OCI-LY1 (cell line): ENCODE measurements around the gene FEZ2.

Experiments
- H2AFZ ChIP-seq: fragments of 200-600 bp; sonication (generic), shearing (Covaris generic); 2 replicates; pipeline ENCODE4 v1.6.0; 2014; ENCODE audit warnings: antibody characterized with exemption, mild to moderate bottlenecking, low read length
- H3F3A ChIP-seq: fragments of 200-600 bp; sonication (generic), shearing (Covaris generic); 2 replicates; pipeline ENCODE4 v1.6.0; 2014; ENCODE audit warnings: mild to moderate bottlenecking, antibody characterized with exemption, low read length, moderate library complexity; ENCODE audit not compliant: insufficient read depth
- H3K27ac ChIP-seq: fragments of 200-600 bp; sonication (generic); 2 replicates; pipeline ENCODE4 v1.5.1; 2014; ENCODE audit warnings: low read length, mixed run types, mild to moderate bottlenecking, low read depth; ENCODE audit not compliant: poor library complexity, severe bottlenecking
- H3K27me3 ChIP-seq: fragments of 200-600 bp; sonication (generic); 2 replicates; pipeline ENCODE4 v1.6.0; 2014; ENCODE audit warnings: antibody characterized with exemption, mild to moderate bottlenecking, low read length, moderate library complexity; ENCODE audit not compliant: insufficient read depth
- H3K36me3 ChIP-seq: fragments of 200-600 bp; sonication (generic); 2 replicates; pipeline ENCODE4 v1.6.1; 2014; ENCODE audit warnings: mild to moderate bottlenecking, antibody characterized with exemption, low read length, moderate library complexity, mixed read lengths; ENCODE audit not compliant: insufficient read depth
- H3K4me1 ChIP-seq: fragments of 200-600 bp; sonication (generic); 2 replicates; pipeline ENCODE4 v1.5.1; 2014; ENCODE audit warnings: mild to moderate bottlenecking, low read length, moderate library complexity; ENCODE audit not compliant: insufficient read depth, severe bottlenecking
- H3K4me2 ChIP-seq: fragments of 200-600 bp; sonication (generic), shearing (Covaris generic); 2 replicates; pipeline ENCODE4 v1.6.1; 2014; ENCODE audit warnings: low read length
- H3K4me3 ChIP-seq: fragments of 200-600 bp; sonication (generic); 2 replicates; pipeline ENCODE4 v1.5.1; 2014; ENCODE audit warnings: low read length, low read depth, mild to moderate bottlenecking, mixed read lengths; ENCODE audit not compliant: poor library complexity, severe bottlenecking
- H3K79me2 ChIP-seq: fragments of 200-600 bp; shearing (Covaris generic); 2 replicates; pipeline ENCODE4 v1.6.1; 2016; ENCODE audit warnings: mixed run types, low read length, mixed read lengths; ENCODE audit not compliant: insufficient read depth
- H3K9ac ChIP-seq: fragments of 200-600 bp; sonication (generic), shearing (Covaris generic); 2 replicates; pipeline ENCODE4 v1.6.1; 2014; ENCODE audit warnings: mild to moderate bottlenecking, low read length, mixed read lengths
- H3K9me2 ChIP-seq: fragments of 200-600 bp; sonication (generic), shearing (Covaris generic); 2 replicates; pipeline ENCODE4 v1.6.1; 2014; ENCODE audit warnings: low read depth, mild to moderate bottlenecking, low read length, mixed read lengths
- H3K9me3 ChIP-seq: fragments of 200-600 bp; shearing (Covaris generic); 2 replicates; pipeline ENCODE4 v1.6.1; 2014; ENCODE audit warnings: low read length, mixed read lengths
- H4K20me1 ChIP-seq: fragments of 200-600 bp; sonication (generic), shearing (Covaris generic); 2 replicates; pipeline ENCODE4 v1.6.0; 2016; ENCODE audit warnings: mild to moderate bottlenecking, low read length; ENCODE audit not compliant: insufficient read depth
- CTCF ChIP-seq: fragments of 200-600 bp; sonication (generic), shearing (Covaris generic); IDR thresholded peaks from 2 replicates; pipeline ENCODE4 v1.5.1; 2017; ENCODE audit warnings: mild to moderate bottlenecking, antibody characterized with exemption, low read length, moderate library complexity, mixed read lengths
- EZH2 ChIP-seq: fragments of 200-600 bp; sonication (generic), shearing (Covaris generic); IDR thresholded peaks from 2 replicates; pipeline ENCODE4 v1.8.0; 2017; ENCODE audit warnings: borderline replicate concordance, mixed run types, mild to moderate bottlenecking, antibody characterized with exemption, low read length, moderate library complexity, mixed read lengths

FEZ2 gene

GRCh38 chr2:36511858-36512603 is 85.9 kb downstream of the FEZ2 start:
- no peaks in the 10 kb centered on the region for H3K79me2 ChIP-seq
- H3K36me3 ChIP-seq, result no peaks in the 10 kb centered on the region

GRCh38 chr2:36509075-36509474 is 88.9 kb downstream of the FEZ2 start:
- no peaks in the 10 kb centered on the region for H3K9me2 ChIP-seq
- no peak for TF ChIP-seq EZH2
- no peak for TF ChIP-seq CTCF
- no peak overlapping the region for H3K9ac ChIP-seq
- no peaks in the 10 kb centered on the region for H3K4me1 ChIP-seq
- H3K9me3 ChIP-seq, result no peaks in the 10 kb centered on the region
- no peaks in the 10 kb centered on the region for H3F3A ChIP-seq
- H2AFZ ChIP-seq, result no peak overlapping the region
- no peak overlapping the region for H3K4me3 ChIP-seq
- H3K27me3 ChIP-seq, result no peaks in the 10 kb centered on the region; the same call in 1 of the 2 replicates
- H3K4me2 ChIP-seq, result no peak overlapping the region
- H3K79me2 ChIP-seq, result no peaks in the 10 kb centered on the region
- no peaks in the 10 kb centered on the region for H3K36me3 ChIP-seq
- H3K27ac ChIP-seq, result no peak overlapping the region
- H4K20me1 ChIP-seq, result no peaks in the 10 kb centered on the region

More at GRCh38 chr2:36511858-36512603, 85.9 kb downstream of the FEZ2 start:
- H3K4me1 ChIP-seq, result no peaks in the 10 kb centered on the region
- no peaks in the 10 kb centered on the region for H3F3A ChIP-seq
- H3K27ac ChIP-seq, result no peak overlapping the region
- no peaks in the 10 kb centered on the region for H4K20me1 ChIP-seq
- H3K4me3 ChIP-seq, result no peak overlapping the region
- H3K27me3 ChIP-seq, result no peaks in the 10 kb centered on the region; the same call in 1 of the 2 replicates
- no peak overlapping the region for H2AFZ ChIP-seq
- H3K9ac ChIP-seq, result no peak overlapping the region
- no peaks in the 10 kb centered on the region for H3K9me2 ChIP-seq
- H3K4me2 ChIP-seq, result no peak overlapping the region
- H3K9me3 ChIP-seq, result no peaks in the 10 kb centered on the region
- TF ChIP-seq EZH2 (no peak), CTCF (no peak)

- Histone ChIP-seq H3K27me3 (no peaks in the 10 kb centered on the region), H3K4me3 (no peak overlapping the region), H4K20me1 (no peaks in the 10 kb centered on the region), H2AFZ (no peak overlapping the region), H3K36me3 (no peaks in the 10 kb centered on the region), H3K9ac (no peak overlapping the region), H3K27ac (no peak overlapping the region), H3K4me2 (no peak overlapping the region), H3K9me2 (no peaks in the 10 kb centered on the region), H3K9me3 (no peaks in the 10 kb centered on the region), H3F3A (no peaks in the 10 kb centered on the region), H3K4me1 (no peaks in the 10 kb centered on the region), H3K79me2 (no peaks in the 10 kb centered on the region)
- TF ChIP-seq CTCF (peak; percentile 72), EZH2 (no peak)
Observed at GRCh38 chr2:36507408-36507812, 90.6 kb downstream of the FEZ2 start.
